Calu3 (cell line): Measurements from ENCODE around the gene SPP2. TPM values are rescaled to one million over a fixed set of nuclear protein-coding genes. Genes with fewer than 3 reads are reported as not detected.

Experiments
- BruUV-seq: library from RNA; stranded (reverse); fragments of 400-500 nt; replicated peaks from 2 replicates; lab custom pipeline; 2021; lab: Mats Ljungman, UMichigan
- CTCF ChIA-PET: fragments of 300-600 bp; sonication (Branson Sonifier 250); formaldehyde crosslinking; loops from one replicate; lab custom pipeline; 2022; ENCODE audit warnings: antibody characterized with exemption; lab: Charles Lee
- DNase-seq: peaks from one replicate; pipeline ENCODE4 v3.0.0; 2022
- H3K27ac Mint-ChIP-seq: one replicate; pipeline ENCODE4 v1.8.0; 2022; ENCODE audit warnings: mixed read lengths; ENCODE audit not compliant: unreplicated experiment
- H3K27me3 Mint-ChIP-seq: one replicate; pipeline ENCODE4 v1.8.0; 2022; ENCODE audit warnings: mixed read lengths; ENCODE audit not compliant: unreplicated experiment
- H3K36me3 Mint-ChIP-seq: one replicate; pipeline ENCODE4 v1.8.0; 2022; ENCODE audit warnings: mild to moderate bottlenecking, moderate library complexity, mixed read lengths; ENCODE audit not compliant: insufficient read depth, unreplicated experiment
- H3K4me1 Mint-ChIP-seq: one replicate; pipeline ENCODE4 v1.8.0; 2022; ENCODE audit warnings: mild to moderate bottlenecking, low read depth, mixed read lengths; ENCODE audit not compliant: unreplicated experiment
- H3K4me3 Mint-ChIP-seq: one replicate; pipeline ENCODE4 v1.8.0; 2022; ENCODE audit warnings: mild to moderate bottlenecking, low read depth, moderate library complexity, mixed read lengths; ENCODE audit not compliant: unreplicated experiment
- H3K9me3 Mint-ChIP-seq: one replicate; pipeline ENCODE4 v1.8.0; 2022; ENCODE audit warnings: low read depth, mixed read lengths; ENCODE audit not compliant: unreplicated experiment
- intact Hi-C: fragments of 100-400 bp; cut with micrococcal nuclease; formaldehyde crosslinking; loops from one replicate; pipeline ENCODE4 v1.10.0; 2022; ENCODE audit not compliant: unreplicated experiment
- total RNA-seq: library from RNA; stranded (reverse); gene quantifications from 2 replicates; pipeline ENCODE4 v1.2.3, GENCODE V29; 2022
- TF ChIP-seq, protein P1 (sequence below): fragments of 200-600 bp; IDR thresholded peaks from one replicate; pipeline ENCODE4 v1.8.0; 2022; ENCODE audit warnings: antibody characterized with exemption; ENCODE audit not compliant: unreplicated experiment

SPP2 gene
- total RNA-seq, 1 experiment from 2014 or later: not detected

- H3K27me3 Mint-ChIP-seq: no peaks in the 10 kb centered on the region
- DNase-seq: no peak
- intact Hi-C loops: no loop called here
- no peak overlapping the region for H3K27ac Mint-ChIP-seq
- TF ChIP-seq, protein P1, sequence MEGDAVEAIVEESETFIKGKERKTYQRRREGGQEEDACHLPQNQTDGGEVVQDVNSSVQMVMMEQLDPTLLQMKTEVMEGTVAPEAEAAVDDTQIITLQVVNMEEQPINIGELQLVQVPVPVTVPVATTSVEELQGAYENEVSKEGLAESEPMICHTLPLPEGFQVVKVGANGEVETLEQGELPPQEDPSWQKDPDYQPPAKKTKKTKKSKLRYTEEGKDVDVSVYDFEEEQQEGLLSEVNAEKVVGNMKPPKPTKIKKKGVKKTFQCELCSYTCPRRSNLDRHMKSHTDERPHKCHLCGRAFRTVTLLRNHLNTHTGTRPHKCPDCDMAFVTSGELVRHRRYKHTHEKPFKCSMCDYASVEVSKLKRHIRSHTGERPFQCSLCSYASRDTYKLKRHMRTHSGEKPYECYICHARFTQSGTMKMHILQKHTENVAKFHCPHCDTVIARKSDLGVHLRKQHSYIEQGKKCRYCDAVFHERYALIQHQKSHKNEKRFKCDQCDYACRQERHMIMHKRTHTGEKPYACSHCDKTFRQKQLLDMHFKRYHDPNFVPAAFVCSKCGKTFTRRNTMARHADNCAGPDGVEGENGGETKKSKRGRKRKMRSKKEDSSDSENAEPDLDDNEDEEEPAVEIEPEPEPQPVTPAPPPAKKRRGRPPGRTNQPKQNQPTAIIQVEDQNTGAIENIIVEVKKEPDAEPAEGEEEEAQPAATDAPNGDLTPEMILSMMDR: no peak
- CTCF ChIA-PET: interaction anchor here (0.6 kb wide), 1 partner anchor 1096 kb away, joined by 4 read pairs; no protein-coding TSS in a partner anchor
- H3K4me3 Mint-ChIP-seq: no peak overlapping the region
- BruUV-seq: no TSS peak
- no peaks in the 10 kb centered on the region for H3K36me3 Mint-ChIP-seq
- no peaks in the 10 kb centered on the region for H3K9me3 Mint-ChIP-seq
- H3K4me1 Mint-ChIP-seq: no peaks in the 10 kb centered on the region
Measured at GRCh38 chr2:234047361-234047760, 3.1 kb upstream of the SPP2 start.

DNA sequence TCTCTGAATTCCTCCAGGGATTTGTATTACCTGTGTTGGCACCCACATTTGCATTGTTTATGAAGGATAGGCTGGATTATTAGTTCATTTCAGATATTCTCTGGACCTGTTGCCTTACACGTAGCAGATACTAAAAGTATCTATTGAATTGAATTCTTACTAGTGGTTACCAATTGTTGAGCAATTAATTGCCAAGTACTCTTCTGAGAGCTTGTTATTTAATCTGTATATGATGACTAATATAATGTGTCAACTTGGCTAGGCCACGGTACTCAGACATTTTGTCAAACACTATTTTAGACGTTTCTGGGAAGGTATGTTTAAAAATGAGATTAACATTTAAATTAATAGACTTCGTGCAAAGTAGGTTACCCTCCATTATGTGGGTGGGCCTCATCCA, 2.5 kb upstream of the SPP2 start:
- CTCF ChIA-PET: interaction anchor here (0.6 kb wide), 1 partner anchor 1095 kb away, joined by 4 read pairs; no protein-coding TSS in a partner anchor
- no peaks in the 10 kb centered on the region for H3K27me3 Mint-ChIP-seq
- DNase-seq: no peak
- no peak overlapping the region for H3K27ac Mint-ChIP-seq
- H3K9me3 Mint-ChIP-seq: no peaks in the 10 kb centered on the region
- no peaks in the 10 kb centered on the region for H3K4me1 Mint-ChIP-seq
- TF ChIP-seq, protein P1: no peak
- H3K36me3 Mint-ChIP-seq: no peaks in the 10 kb centered on the region
- no TSS peak for BruUV-seq
- no peak overlapping the region for H3K4me3 Mint-ChIP-seq
- intact Hi-C loops: no loop called here

GRCh38 chr2:234051374-234052070, 1.0 kb downstream of the SPP2 start:
- DNase-seq: no peak
- TF ChIP-seq, protein P1: no peak
- intact Hi-C loops: no loop called here
- no peak overlapping the region for H3K4me3 Mint-ChIP-seq
- no peak overlapping the region for H3K27ac Mint-ChIP-seq
- H3K27me3 Mint-ChIP-seq: no peaks in the 10 kb centered on the region
- no peaks in the 10 kb centered on the region for H3K9me3 Mint-ChIP-seq
- no peaks in the 10 kb centered on the region for H3K4me1 Mint-ChIP-seq
- no peaks in the 10 kb centered on the region for H3K36me3 Mint-ChIP-seq
- BruUV-seq: no TSS peak
- CTCF ChIA-PET: interaction anchor here (0.6 kb wide), 1 partner anchor 23 kb away, joined by 3 read pairs; no protein-coding TSS in a partner anchor

GRCh38 chr2:234058881-234059280, 8.4 kb downstream of the SPP2 start:
- no peak for DNase-seq
- Mint-ChIP-seq H3K4me3 (no peak overlapping the region), H3K27ac (no peak overlapping the region), H3K9me3 (no peaks in the 10 kb centered on the region), H3K36me3 (no peaks in the 10 kb centered on the region), H3K27me3 (no peaks in the 10 kb centered on the region), H3K4me1 (peaks cover 2% of the 10 kb centered on the region)
- intact Hi-C loops: no loop called here
- CTCF ChIA-PET: no interaction called here
- TF ChIP-seq, protein P1: no peak
- BruUV-seq: no TSS peak
